Measurements from ENCODE around the gene NISCH.

Gene NISCH

DNA sequence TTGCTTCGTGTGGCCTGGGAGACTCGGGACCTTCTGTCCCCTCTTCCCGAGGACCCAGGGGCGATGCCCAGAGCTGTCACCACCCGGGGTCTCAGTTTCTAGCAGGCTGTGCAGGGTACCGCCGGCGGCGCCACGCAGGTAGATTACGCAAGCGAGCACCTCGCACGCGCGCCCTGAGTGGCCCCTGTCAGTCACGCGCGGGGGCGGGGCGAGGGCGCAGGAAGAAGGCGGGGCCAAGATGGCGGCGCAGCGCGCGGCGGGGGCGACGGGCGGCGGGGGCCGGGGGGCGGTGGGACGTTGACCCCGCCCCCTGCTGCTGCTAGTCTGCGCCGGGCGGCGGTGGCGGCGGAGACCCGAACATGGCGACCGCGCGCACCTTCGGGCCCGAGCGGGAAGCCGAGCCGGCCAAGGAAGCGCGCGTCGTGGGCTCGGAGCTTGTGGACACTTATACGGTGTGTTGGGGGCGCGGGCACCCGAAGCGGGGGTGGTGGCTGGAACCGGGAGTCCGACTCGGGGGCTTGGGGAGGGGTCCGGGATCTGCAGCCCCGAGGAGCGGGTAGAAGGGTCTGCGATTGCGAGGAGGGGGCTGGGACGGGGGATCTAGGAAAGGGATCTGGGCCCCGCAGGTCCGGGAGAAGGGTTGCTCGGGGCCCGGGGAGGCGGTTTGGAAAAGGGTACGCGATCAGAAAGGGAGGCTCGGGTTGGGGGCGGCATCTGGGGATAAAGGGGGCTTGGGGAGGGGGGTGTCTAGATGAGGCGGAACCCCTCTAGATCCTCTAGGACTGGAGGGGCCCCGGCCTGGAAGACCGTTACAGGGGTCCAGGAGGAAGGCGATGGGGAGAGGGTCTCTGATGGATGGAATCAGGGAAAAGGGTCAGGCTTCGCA, at the start of gene NISCH:
Gene NISCH (plus strand): TSS at position 322 of the 886 bp plus-strand sequence. CDS start 38 bp downstream, at position 360.
- DNase-seq (ENCODE audit: low read depth, low spot score), result no peak

DNA sequence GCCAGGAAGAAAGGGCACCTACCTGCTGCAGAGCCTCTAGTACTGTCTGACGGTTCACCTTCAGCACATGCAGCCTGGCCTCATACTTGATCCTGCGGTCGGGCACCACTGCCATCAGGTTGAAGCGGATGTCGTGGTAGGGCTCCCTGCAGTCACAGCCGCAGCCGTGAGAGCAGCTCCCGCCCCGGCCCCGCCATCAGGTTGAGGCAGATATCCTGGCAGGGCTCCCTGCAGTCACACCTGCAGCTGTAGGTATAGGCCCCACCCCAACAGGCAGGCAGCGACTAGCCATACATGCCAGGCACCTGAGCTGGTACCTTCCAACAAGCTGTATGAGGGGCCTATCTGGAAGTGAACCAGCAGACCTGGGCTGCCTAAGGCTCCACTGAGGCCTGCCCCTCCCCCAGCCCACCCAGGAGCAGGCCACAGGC, 49.2 kb upstream of the NISCH start:
- no peak for DNase-seq (ENCODE audit: low read depth, low spot score)

DNA sequence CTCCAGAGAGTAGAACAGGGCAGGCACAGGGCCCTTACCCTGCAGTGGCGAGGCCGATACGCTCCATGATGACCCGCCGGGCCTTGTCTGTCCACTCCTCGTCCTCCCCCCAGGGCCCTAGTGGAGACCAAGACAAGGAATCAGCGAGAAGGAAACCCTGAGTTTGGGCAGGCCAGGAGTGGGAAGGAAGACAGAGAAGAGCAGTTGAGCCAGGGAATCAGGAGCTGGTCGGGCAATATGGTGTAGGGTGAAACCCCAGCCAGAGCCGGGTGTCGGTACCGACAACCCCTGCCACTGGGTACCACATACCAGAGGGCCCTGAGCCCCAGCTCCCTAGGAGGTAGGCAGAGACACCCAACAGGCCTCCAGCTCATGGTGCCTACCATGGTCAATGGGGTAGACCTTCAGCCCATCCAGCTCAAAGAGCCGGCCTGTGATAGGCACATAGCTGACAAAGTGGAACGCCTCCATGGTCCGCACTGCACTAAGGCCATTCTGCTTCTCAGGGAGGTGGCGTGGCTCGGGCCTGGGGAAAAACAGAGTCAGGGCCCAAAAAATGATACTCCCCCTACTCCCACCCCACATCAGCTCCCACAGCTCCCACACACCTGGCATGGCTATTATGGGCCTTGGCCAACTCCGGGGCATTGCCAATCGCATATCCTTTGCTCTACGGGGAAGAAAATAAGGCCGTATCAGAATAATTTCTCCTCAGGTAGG, 48.5 kb upstream of the NISCH start:
- no peak for DNase-seq (ENCODE audit: low read depth, low spot score)

DNA sequence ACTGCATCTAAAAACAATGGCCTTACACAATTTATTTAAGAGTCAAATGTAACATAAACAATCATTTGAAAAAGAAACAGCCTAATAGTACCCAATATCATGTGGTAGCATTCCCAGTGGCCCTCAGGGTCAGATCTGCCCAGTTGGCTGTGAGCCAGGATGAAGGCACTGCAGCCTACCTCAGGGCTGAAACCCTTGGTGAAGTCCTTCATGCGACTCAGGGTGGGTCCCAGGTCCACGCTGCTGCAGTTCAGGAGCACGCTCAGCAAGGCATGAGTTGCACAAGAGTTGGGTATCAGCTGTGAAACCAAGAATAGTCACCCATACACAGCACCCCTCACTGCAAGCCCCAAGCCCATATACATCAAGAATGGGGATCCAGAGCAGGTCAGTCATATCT, 47.6 kb upstream of the NISCH start:
- DNase-seq (ENCODE audit: low read depth, low spot score), result no peak

DNA sequence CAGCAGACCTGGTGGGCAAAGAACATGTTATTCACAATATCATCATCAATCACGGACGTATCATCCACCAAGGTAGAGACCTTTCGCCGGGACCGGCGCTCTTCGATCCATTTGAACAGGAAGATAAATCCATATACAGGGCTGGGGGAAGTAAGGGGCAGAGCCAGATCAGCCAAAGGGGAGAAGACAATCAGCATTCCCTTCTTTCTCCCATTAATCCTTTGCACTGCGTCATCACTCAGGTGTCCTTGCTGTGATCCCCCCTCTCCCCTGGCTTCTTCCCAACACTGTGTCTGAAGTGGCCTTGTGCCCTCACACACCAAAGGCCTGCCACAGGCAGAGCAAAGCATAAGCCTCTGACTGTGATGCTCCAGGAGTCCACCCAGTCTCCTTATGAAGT, 46.9 kb upstream of the NISCH start:
- DNase-seq (ENCODE audit: low read depth, low spot score), result no peak

DNA sequence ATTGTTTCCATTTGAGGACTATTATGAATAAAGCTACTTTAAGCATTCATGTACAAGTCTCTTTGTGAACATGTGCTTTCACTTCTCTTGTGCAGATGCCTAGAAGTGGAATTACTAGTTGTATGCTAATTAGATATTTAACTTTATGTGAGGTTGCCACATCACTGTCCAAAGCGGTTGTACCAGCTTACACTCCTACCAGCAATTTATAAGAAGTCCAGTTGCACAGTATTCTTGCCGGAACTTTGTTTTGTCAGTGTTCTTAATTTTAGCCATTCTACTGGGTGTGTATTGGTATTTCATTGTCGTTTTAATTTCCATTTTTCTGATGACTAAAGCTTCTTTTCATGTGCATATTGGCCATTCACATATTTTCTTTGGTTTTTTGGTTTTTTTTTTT, 39.6 kb upstream of the NISCH start:
- DNase-seq (ENCODE audit: low read depth, low spot score), result no peak

DNA sequence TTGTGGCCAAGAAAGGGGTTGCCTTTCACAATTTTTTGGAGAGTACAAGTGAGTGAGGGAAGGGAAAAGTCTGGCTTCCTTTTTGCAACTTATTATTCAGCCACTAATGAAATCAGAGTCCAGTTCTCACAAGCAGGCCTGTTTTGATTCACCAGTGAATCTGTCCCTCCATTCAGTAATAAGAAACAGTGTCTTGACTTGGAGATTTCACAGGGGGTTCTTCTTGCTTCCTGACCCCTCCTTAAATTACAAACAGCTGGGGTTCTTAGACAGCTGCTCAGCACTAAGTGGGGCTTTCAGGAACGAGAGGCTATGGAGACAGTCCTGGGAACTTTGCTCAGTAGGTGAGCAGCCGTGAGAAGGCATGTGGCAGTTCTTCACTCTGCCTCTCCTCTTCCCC, 35.0 kb upstream of the NISCH start:
- no peak for DNase-seq (ENCODE audit: low read depth, low spot score)

DNA sequence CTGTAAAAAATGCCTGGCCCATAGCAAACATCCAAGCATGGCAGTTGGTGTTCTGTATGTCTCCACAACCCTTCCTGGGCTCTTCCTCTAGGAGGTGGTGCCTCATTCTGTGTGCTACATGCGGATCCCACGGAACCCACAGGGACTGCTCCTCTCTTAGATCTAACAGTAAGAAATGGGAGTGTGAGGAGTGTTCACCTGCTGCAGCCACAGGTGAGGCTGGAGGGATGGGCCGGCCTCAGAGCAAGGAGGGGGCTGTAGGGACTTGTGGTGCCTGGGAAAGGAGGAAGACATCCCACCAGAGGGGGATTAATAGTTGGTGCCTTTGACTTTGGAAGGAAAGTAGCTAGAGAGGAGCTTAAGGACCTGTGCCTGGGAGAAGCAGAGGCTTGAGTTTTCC, 32.7 kb upstream of the NISCH start:
- no peak for DNase-seq (ENCODE audit: low read depth, low spot score)

DNA sequence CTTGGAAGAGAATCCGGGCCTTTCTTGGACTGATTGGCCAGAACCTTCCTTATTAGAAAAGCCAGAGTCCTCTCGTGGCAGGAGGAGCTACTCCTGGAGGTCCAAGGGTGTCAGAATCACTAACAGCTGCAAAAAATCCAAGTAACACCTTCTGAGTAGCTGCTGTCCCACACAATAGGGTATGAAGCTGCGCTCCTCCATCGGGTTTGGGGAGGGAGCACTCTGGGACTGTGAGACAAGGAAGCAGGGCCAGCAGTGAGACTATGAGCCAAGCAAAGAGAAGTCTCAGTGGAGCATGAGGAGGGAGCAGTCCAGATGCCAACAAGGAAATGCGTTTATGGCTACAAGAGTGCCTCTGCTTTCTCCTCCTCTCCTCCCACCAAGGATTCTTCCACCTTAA, 32.2 kb upstream of the NISCH start:
- DNase-seq (ENCODE audit: low read depth, low spot score), result no peak

DNA sequence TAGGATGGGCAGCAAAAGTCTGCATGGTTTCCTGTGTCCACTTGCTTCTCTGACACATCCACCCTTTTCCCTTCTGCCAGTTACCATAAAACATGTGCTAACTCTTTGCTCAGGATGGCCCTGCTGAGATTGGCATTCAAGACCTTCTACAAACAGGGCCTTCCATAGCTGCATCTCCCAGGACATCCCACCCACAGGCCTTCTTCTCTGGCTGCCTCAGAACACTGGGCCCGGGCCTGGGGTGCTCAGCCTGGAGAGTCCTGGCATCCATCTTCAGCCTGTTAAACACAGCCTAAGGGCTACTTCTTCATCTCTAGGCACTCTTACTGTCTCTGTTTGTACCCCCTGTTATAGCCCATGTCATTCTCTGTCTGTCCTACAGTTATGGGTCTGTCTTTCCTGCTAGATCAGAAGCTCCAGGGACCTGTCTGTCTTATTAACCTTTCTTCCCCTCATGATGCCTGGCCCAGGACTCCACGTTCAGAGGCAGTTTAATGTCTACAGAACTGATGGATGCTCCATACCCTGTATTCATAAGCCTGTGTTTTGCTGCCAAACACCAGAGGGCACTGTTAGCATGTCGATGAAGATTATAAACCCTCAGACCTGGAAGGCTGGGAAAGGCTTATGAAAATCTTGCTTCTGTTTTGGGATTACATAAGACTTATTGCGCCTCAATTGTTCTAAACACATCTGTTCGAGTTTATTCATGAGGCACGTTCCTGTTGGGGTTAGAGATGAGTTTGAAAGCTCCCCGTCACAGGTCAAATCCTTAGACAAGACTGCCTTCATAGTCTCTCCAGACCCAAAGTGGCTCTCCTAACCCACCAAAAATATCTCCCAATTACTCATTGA, 27.0 kb upstream of the NISCH start:
- peak; percentile 51 for DNase-seq (ENCODE audit: low read depth, low spot score)

DNA sequence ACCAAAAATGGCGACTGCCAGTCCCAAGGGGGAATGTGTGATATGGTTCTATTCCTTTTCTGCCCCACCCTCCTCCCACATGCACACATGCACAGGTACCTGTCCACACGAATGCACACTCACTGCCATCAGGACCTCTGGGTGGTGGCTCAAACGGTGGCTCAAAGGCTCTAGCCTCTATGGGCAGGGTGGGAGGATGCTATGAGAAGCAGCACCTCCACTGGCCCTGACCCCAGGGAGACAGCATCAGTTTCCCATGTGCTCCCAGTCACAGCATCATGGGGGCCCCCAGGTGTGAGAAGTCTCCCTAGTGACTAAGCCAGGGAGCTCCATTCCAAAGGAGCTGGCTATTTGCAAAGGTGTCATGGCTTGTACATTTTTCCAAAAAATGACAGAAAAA, 26.4 kb upstream of the NISCH start:
- no peak for DNase-seq (ENCODE audit: low read depth, low spot score)

DNA sequence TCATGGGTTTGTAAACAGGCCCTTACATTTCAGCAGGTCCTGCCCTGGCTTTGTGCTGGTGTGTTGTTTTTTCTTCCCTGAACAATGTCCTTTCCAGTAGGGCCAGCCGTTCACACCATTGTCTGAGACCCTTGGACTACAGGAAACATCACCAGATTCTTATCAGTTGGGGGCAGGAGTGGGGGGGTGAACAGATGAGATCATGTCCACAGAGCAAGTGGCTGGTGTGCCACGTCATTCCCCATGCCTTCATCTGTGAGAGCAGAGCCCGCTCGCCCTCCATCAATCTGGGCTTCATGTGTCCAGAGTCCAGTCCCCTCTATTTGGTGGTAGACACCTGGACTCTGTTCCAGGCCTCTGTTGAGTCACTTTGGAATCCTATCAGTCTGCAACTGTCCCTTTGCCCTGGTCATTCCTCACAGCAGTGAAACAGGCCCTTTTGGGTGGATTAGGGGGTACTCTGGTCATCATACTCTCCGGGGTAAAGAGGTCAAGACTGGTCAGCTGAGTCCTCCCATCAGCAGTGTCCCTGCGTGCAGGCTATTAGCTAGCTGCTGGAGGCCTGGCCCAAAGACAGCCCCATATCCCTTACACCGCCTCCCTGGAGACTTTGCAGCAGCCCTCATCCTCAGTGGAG, 25.5 kb upstream of the NISCH start:
- DNase-seq (ENCODE audit: low read depth, low spot score), result no peak

DNA sequence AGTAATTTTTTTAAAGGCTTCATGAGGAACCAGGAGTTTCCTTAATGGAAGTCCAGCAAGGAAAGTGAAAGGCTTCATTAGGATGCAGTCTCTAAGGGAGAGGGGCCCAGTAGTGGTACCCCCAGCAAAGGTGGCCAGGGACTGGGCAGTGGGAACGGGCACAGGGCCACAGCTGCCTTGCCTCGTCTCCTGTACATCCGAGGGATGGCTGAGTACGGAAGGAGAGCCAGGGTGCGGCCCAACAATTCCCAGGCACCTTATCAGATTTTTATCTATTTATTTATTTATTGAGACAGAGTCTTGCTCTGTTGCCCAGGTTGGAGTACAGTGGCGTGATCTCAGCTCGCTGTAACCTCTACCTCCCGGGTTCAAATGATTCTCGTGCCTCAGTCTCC, 25.0 kb upstream of the NISCH start:
- no peak for DNase-seq (ENCODE audit: low read depth, low spot score)

DNA sequence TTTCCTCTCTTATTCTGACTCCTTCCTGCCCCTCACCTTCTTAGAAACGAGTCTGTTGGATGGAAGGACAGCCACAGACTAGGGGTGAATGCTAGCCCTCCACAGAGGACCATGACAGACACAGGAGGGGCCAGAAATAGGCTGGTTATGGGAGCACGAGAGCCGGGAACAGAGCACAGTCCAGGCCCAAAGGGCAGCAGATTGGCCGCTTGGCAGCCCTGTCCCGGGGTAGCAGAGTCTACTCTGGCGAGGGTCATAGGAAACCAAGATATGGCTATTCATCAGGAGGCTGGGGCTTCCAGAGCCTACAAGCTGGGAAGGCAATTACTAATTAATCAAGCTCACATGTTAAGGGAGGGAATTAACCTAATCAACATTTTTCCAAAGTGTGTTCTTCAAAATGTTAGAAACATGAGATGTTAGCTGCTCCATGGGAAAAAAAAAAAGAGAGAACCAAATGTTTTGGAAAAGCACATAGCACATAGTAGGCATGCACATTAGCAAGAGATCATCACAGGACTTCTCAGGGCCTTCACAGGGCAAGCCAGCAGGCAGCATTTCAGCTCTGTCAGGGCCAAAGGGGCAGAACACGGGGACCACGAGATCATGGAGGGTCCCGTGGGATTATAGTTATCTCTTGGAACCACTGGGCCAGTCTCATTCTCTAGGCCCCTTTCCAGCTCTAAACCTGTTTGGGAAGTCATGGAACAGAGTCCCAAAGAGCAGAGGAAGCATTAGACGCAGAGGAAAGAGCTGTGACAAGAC, 23.8 kb upstream of the NISCH start:
- no peak for DNase-seq (ENCODE audit: low read depth, low spot score)

DNA sequence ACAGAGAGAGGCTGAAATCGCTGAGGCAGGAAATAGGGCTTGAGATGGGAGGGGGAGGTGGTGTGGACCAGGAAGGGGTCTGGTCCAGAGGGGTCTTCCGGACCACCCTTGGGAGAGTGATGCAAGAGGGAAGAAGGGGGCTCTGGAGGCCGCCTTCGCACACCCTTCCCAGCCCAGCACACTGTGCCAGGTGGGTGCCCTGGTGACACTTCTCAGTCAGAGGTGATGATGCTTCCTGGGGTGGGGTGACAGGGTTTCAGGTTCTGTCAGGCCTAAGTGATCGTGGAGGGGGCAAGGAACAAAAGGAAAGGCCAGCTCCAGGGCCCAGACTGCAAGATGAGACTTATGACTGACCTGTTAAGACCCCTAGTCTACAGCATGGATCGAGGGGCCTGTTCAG, 23.2 kb upstream of the NISCH start:
- no peak for DNase-seq (ENCODE audit: low read depth, low spot score)

DNA sequence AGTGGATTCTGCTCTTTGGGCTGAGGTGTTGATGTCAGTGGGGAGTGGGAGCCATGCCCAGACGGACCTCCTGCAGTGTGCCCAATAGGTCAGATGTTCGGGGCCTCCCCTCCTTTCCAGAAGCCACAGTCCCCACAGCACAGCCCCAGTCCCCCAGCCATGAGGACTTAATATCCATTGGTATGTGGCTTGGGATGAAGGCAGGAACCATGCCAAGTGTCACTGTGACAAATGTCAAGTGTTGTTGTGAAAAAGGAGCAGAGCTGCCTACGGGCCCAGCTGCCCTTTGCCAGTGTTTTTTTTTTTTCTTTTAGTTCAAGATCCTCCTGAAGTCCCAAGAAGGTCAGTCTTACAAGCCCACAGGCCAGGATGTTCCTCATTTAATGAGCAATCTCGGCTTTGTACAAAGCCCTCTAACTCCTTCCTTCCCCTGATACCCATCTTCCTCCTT, 22.7 kb upstream of the NISCH start:
- DNase-seq (ENCODE audit: low read depth, low spot score), result no peak

DNA sequence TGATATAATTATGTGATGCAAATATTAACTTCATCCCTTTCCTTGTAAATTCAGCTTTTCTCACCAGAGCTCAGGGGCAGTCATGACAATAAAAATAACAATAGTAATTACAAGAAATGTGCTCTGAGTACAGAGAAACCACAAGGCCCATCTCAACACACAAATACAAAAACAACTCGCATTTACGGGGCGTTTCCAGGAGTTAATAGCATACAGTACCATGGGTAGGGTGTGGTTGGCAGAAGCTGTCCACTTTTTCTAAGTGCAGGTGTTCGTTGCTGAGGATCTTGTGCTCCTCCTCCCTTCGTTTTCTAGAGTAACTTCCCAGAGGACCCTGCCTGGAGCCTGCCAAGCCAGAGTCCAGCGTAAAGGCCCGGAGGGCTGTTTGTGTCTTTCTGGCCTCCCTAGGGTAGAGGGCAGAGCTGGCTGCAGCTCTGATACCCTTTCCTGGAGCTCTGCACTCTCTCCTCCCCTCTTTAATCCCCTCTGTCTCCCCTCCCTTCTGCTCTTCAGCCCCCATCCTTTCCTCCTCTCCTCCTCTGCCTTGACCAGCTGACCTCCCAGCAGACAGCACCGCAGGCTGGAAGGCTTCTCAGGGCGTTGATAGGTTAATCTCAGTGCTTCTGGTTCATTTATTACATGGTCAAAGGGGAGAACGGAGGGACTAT, 21.9 kb upstream of the NISCH start:
- no peak for DNase-seq (ENCODE audit: low read depth, low spot score)

DNA sequence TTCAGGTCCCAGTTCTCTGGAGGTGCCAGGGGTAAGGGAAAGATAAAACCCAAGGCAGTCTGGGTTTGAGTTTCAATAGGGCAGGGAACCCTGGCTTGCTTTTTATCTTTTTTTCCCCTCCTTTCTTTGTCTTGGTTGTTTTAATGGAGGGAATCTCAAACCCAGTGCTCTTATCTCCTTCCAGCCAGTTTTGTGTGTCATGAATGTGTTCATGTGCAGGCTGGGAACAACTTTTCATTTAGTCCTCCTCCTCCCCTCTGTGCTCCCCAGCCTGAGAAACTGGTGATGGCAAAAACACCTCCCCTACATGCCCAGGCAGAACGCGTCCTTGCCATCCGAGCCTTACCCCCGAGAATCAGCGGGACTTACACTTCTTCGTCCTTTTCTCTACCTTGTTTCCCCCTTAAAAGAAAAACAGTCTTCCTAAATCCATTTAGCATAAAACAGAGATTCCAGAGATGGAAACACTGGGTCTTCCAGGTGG, 21.4 kb upstream of the NISCH start:
- DNase-seq (ENCODE audit: low read depth, low spot score), result no peak

DNA sequence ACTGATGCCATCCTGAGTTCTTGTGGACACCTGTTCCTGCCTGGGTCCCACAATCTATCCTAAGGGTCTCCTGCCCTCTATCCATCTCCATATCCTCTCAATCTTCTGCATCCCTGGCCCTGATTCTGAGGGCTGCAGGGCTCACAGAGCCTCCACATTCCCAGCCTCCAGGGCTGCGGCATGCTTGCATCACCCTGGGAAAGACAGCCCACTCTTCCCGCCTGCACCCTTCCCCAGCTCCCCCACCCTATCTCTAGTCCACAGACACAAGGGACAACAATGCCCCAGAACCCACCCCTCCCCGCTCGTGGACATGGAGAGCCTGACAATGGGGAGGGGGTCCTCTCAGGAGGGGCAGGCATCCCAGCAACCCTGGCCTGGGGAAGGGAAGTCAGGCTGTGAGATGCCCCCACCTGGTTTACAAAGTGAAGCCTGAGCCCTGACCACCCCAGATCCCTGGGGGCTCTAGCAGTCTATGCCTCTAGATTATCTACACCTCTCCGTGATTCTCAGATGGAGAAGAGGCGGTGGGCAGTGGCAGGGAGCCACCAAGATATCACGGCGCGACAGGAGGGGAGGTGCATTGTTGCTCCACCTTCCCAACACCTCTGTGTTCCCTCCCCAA, 20.8 kb upstream of the NISCH start:
- DNase-seq (ENCODE audit: low read depth, low spot score), result no peak
